Mesendoderm (in vitro differentiated cells): ENCODE results near the gene FATE1.

Source experiments
- DNase-seq: peaks from one replicate; pipeline ENCODE4 v3.0.0; 2013
- H2AK5ac ChIP-seq: 2 replicates; pipeline ENCODE4 v1.6.1; 2013; ENCODE audit warnings: low read length, inconsistent platforms
- H2BK120ac ChIP-seq: 2 replicates; pipeline ENCODE4 v1.6.1; 2013; ENCODE audit warnings: low read depth, mild to moderate bottlenecking, low read length, moderate library complexity, mixed read lengths
- H2BK15ac ChIP-seq: replicated peaks from 2 replicates; pipeline ENCODE4 v1.6.1; 2013; ENCODE audit warnings: low read depth, mild to moderate bottlenecking, moderate library complexity
- H2BK5ac ChIP-seq: 2 replicates; pipeline ENCODE4 v1.6.1; 2013; ENCODE audit warnings: low read length, inconsistent platforms
- H3K18ac ChIP-seq: 2 replicates; pipeline ENCODE4 v1.6.1; 2013; ENCODE audit warnings: mild to moderate bottlenecking, low read length, mixed read lengths
- H3K23ac ChIP-seq: one replicate; pipeline ENCODE4 v1.6.1; 2013; ENCODE audit warnings: low read length
- H3K27ac ChIP-seq: 2 replicates; pipeline ENCODE4 v1.5.1; 2013; ENCODE audit warnings: low read depth, mild to moderate bottlenecking, inconsistent platforms, low read length, moderate library complexity
- H3K27me3 ChIP-seq: 2 replicates; pipeline ENCODE4 v1.6.1; 2013; ENCODE audit warnings: low read length, control low read depth, mild to moderate bottlenecking, inconsistent platforms; ENCODE audit not compliant: insufficient read depth, poor library complexity
- H3K36me3 ChIP-seq: 2 replicates; pipeline ENCODE4 v1.6.1; 2013; ENCODE audit warnings: low read length, inconsistent platforms; ENCODE audit not compliant: control insufficient read depth, insufficient read depth
- H3K4ac ChIP-seq: one replicate; pipeline ENCODE4 v1.6.1; 2013; ENCODE audit warnings: low read depth, mild to moderate bottlenecking, low read length, moderate library complexity
- H3K4me1 ChIP-seq: 2 replicates; pipeline ENCODE4 v1.6.1; 2013; ENCODE audit warnings: low read depth, low read length, inconsistent platforms; ENCODE audit not compliant: control insufficient read depth
- H3K4me2 ChIP-seq: 2 replicates; pipeline ENCODE4 v1.6.1; 2013; ENCODE audit warnings: low read length
- H3K4me3 ChIP-seq: 2 replicates; pipeline ENCODE4 v1.5.1; 2013; ENCODE audit warnings: mild to moderate bottlenecking, low read length
- H3K56ac ChIP-seq: one replicate; pipeline ENCODE4 v1.6.1; 2013; ENCODE audit warnings: low read length
- H3K79me1 ChIP-seq: 2 replicates; pipeline ENCODE4 v1.6.1; 2013; ENCODE audit warnings: low read length, inconsistent platforms
- H3K79me2 ChIP-seq: 2 replicates; pipeline ENCODE4 v1.6.1; 2013; ENCODE audit warnings: mild to moderate bottlenecking, low read length; ENCODE audit not compliant: control insufficient read depth, insufficient read depth
- H3K9ac ChIP-seq: 2 replicates; pipeline ENCODE4 v1.6.1; 2013; ENCODE audit warnings: low read length, inconsistent platforms
- H4K5ac ChIP-seq: one replicate; pipeline ENCODE4 v1.6.1; 2013; ENCODE audit warnings: low read length
- H4K8ac ChIP-seq: one replicate; pipeline ENCODE4 v1.6.1; 2013; ENCODE audit warnings: low read depth, mild to moderate bottlenecking, control low read depth, low read length, moderate library complexity
- WGBS: extraction: QIAGEN DNeasy Blood & Tissue Kit; methylation state at CpG from one replicate; pipeline ENCODE4 v1.1.7; 2013; ENCODE audit warnings: low lambda C conversion rate, missing lambda C conversion rate; ENCODE audit not compliant: insufficient coverage; ENCODE audit errors: extremely low coverage; 5-methylcytosine and 5-hydroxymethylcytosine counted together

Gene FATE1

DNA sequence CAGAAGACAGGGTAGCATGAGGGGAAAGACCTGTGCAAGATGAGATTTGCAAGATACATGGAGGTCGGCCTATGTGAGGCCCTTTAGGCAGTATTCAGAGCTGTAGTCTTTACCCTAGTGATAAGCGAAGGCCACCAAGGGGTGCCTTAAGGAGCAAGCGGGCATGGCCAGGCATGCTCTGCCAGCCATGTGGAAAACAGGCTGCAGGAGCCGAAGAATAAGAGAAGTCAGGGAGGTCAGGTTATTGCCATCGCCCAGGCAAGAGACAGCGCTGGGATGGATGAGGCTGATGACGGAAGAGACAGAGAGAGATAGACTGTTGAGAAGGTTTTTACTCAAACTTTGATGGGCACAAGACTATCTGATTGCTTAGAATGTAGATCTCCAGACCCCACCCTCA lies 7.0 kb upstream of the FATE1 start:
- Histone ChIP-seq H4K5ac (no peak overlapping the region), H2BK120ac (no peak overlapping the region), H3K79me2 (no peaks in the 10 kb centered on the region), H3K27me3 (no peaks in the 10 kb centered on the region), H3K23ac (no peak overlapping the region), H2BK5ac (no peak overlapping the region), H3K27ac (no peak overlapping the region), H3K36me3 (no peaks in the 10 kb centered on the region), H3K18ac (no peak overlapping the region), H4K8ac (no peak overlapping the region), H3K4me2 (no peak overlapping the region), H3K4ac (no peak overlapping the region), H3K79me1 (no peaks in the 10 kb centered on the region), H3K9ac (no peak overlapping the region), H3K4me3 (no peak overlapping the region), H3K56ac (no peak overlapping the region), H3K4me1 (no peaks in the 10 kb centered on the region), H2AK5ac (no peak overlapping the region), H2BK15ac (no peak overlapping the region)
- WGBS: no CpG with 5 or more reads among the region's 7 CpGs
- no peak for DNase-seq

DNA sequence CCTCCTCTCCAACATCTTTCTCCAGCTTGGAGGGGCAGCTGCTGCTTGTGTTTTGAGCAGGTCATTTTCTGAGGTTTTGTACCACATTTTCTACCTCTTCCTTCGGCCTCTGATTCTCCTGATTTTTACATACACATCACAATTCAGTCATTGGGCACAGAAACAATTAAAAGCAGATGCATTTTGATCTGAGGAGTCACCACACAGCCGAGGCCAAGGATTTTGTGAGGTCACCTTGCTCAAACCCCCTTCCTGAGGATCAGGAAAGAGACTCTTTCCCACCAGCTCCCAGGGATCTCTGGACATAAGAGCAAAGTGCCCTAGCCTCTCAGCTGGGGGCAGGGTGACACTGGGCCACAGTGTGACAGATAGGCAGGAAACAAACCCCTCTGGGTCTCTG lies 5.4 kb upstream of the FATE1 start:
- Histone ChIP-seq H2BK15ac (no peak overlapping the region), H2AK5ac (no peak overlapping the region), H4K8ac (no peak overlapping the region), H3K27ac (no peak overlapping the region), H3K4me2 (no peak overlapping the region), H3K9ac (no peak overlapping the region), H3K36me3 (no peaks in the 10 kb centered on the region), H3K79me1 (no peaks in the 10 kb centered on the region), H2BK120ac (no peak overlapping the region), H3K23ac (no peak overlapping the region), H2BK5ac (no peak overlapping the region), H3K79me2 (no peaks in the 10 kb centered on the region), H3K27me3 (no peaks in the 10 kb centered on the region), H3K4me3 (no peak overlapping the region), H4K5ac (no peak overlapping the region), H3K4me1 (no peaks in the 10 kb centered on the region), H3K56ac (no peak overlapping the region), H3K4ac (no peak overlapping the region), H3K18ac (no peak overlapping the region)
- no peak for DNase-seq
- no CpG with 5 or more reads among the region's 2 CpGs for WGBS

DNA sequence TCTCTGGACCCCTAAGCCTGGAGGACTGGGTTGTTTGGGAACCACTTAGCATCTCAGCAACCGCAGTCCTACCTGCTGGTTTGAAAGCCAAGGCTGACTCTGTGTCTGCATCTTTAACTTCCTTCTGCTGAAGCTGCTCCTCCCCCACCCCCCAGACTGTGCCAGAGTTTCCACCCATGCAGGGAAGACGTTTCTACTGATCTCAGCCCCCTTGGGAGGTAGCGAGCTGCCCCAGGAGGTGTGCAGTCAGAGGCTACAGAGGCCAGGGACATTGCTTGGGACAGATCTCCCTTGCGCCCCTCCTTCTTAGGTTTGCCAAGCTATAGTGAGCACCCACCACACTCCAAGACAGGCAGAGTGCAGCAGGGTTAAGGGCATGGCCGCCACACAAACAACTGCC lies 4.7 kb upstream of the FATE1 start:
- H3K4ac ChIP-seq: no peak overlapping the region
- no peak overlapping the region for H2BK15ac ChIP-seq
- H4K8ac ChIP-seq: no peak overlapping the region
- DNase-seq: no peak
- no peak overlapping the region for H3K4me2 ChIP-seq
- H3K23ac ChIP-seq: no peak overlapping the region
- no peak overlapping the region for H3K56ac ChIP-seq
- no peaks in the 10 kb centered on the region for H3K27me3 ChIP-seq
- H2BK120ac ChIP-seq: no peak overlapping the region
- no peaks in the 10 kb centered on the region for H3K79me2 ChIP-seq
- H3K4me3 ChIP-seq: no peak overlapping the region
- no peaks in the 10 kb centered on the region for H3K36me3 ChIP-seq
- no peak overlapping the region for H2BK5ac ChIP-seq
- H3K9ac ChIP-seq: no peak overlapping the region
- no peaks in the 10 kb centered on the region for H3K79me1 ChIP-seq
- no peak overlapping the region for H3K27ac ChIP-seq
- no peak overlapping the region for H4K5ac ChIP-seq
- WGBS: no CpG with 5 or more reads among the region's 5 CpGs
- H3K18ac ChIP-seq: no peak overlapping the region
- no peaks in the 10 kb centered on the region for H3K4me1 ChIP-seq
- H2AK5ac ChIP-seq: no peak overlapping the region

DNA sequence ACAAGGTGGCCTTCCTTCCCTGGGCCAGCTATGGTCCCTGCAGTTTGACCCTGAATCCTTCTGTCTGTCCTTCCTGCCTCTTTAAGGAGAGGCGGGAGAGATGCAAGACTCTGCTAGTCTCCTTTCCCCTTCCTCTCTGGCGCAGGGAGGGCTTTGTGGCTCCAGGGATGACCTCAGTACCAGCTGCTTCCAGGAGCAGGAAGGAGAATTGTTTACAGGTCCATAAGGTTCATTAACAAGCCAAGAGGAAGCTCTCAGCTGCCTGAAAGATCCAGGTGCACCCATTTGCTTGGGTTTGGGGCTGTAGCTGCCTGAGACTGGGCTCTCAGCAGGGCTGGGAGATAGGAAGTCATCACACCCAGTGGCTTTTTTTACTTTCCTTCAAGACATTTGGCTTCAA lies 4.0 kb upstream of the FATE1 start:
- no CpG with 5 or more reads among the region's 2 CpGs for WGBS
- no peak overlapping the region for H2BK15ac ChIP-seq
- no peak overlapping the region for H3K23ac ChIP-seq
- H3K9ac ChIP-seq: no peak overlapping the region
- no peaks in the 10 kb centered on the region for H3K79me2 ChIP-seq
- H3K4me2 ChIP-seq: no peak overlapping the region
- H3K56ac ChIP-seq: no peak overlapping the region
- no peak overlapping the region for H3K18ac ChIP-seq
- H2BK120ac ChIP-seq: no peak overlapping the region
- no peaks in the 10 kb centered on the region for H3K36me3 ChIP-seq
- H3K4ac ChIP-seq: no peak overlapping the region
- no peak overlapping the region for H3K4me3 ChIP-seq
- no peaks in the 10 kb centered on the region for H3K4me1 ChIP-seq
- no peak overlapping the region for H3K27ac ChIP-seq
- H2AK5ac ChIP-seq: no peak overlapping the region
- H4K5ac ChIP-seq: no peak overlapping the region
- DNase-seq: peak; percentile 17
- H3K79me1 ChIP-seq: no peaks in the 10 kb centered on the region
- H3K27me3 ChIP-seq: no peaks in the 10 kb centered on the region
- no peak overlapping the region for H2BK5ac ChIP-seq
- no peak overlapping the region for H4K8ac ChIP-seq

DNA sequence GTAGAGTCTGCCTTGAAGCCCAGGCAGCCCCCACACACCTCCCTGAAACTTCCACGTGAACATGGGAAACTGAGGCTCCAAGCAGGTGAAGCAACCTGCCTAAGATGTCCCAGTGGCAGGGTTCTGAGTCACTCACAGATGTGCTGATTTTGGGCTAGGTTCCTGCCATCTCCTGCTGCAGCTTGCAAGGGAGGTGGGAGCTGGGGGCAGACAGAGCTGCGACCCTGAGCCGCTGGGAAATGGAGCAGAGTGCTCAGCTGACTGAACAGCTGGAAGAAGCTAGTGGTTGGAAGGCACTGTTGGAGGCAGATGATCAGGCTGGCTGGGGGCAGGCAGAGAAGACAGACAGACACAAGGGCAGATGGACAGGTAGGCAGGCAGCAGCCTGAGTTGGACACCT lies 3.6 kb upstream of the FATE1 start:
- no peaks in the 10 kb centered on the region for H3K36me3 ChIP-seq
- H3K27ac ChIP-seq: no peak overlapping the region
- H2AK5ac ChIP-seq: no peak overlapping the region
- no peak overlapping the region for H4K8ac ChIP-seq
- H3K56ac ChIP-seq: no peak overlapping the region
- H3K79me1 ChIP-seq: no peaks in the 10 kb centered on the region
- DNase-seq: no peak
- H2BK120ac ChIP-seq: no peak overlapping the region
- no peak overlapping the region for H3K23ac ChIP-seq
- no peak overlapping the region for H2BK15ac ChIP-seq
- no peaks in the 10 kb centered on the region for H3K79me2 ChIP-seq
- H3K18ac ChIP-seq: no peak overlapping the region
- WGBS: no CpG with 5 or more reads among the region's 3 CpGs
- no peak overlapping the region for H3K4me2 ChIP-seq
- H3K4ac ChIP-seq: no peak overlapping the region
- no peak overlapping the region for H3K4me3 ChIP-seq
- no peak overlapping the region for H4K5ac ChIP-seq
- H3K27me3 ChIP-seq: no peaks in the 10 kb centered on the region
- H3K9ac ChIP-seq: no peak overlapping the region
- H3K4me1 ChIP-seq: no peaks in the 10 kb centered on the region
- H2BK5ac ChIP-seq: no peak overlapping the region

DNA sequence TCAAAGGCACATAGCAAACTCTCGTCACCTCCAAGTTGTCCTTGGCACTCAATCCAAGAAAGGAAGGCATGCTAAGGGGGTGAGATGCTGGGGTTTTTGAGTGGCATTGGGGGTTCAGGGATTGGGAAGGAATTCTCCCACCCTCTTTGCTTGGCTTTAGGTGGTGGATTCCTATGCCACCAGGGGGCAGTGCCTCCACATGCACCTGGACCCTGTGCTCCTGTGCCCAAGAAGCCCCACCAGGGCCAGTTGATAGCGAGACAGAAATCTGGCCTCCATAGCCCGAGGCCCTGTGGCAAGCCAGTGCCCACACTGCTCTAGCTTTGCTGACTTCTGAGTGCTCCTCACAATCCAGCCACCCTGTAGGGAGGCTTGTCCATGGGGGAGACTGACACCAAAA lies 2.0 kb upstream of the FATE1 start:
- Histone ChIP-seq H3K4ac (no peak overlapping the region), H3K4me2 (no peak overlapping the region), H2BK5ac (no peak overlapping the region), H3K4me3 (no peak overlapping the region), H3K23ac (no peak overlapping the region), H3K4me1 (no peaks in the 10 kb centered on the region), H3K79me2 (no peaks in the 10 kb centered on the region), H3K27me3 (no peaks in the 10 kb centered on the region), H2BK15ac (no peak overlapping the region), H3K9ac (no peak overlapping the region), H3K79me1 (no peaks in the 10 kb centered on the region), H2AK5ac (no peak overlapping the region), H4K5ac (no peak overlapping the region), H4K8ac (no peak overlapping the region), H2BK120ac (no peak overlapping the region), H3K18ac (no peak overlapping the region), H3K27ac (no peak overlapping the region), H3K56ac (no peak overlapping the region), H3K36me3 (no peaks in the 10 kb centered on the region)
- peak; percentile 55 for DNase-seq
- no CpG with 5 or more reads among the region's 3 CpGs for WGBS
